ENCODE measurements around the gene SHB.

DNA sequence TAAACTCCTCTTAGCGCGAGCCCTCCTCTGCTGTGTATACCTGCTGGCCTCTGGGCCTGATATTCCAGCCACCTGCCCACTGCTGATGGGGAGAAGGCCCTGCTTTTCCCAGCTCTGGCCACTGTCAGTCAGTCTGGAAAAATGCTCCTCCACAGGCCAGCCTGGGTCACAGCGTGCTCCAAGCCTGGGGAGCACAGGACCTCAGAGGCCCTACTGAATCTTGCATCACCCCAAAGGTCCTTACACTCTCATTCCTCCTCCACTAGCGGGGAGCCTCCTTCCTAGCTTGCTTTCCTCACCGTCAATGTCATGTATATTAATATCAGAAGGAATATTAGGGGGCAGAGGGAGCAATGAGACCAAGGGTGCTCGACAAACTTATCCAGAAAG, 73.7 kb downstream of the SHB start:
- no peak for TF ChIP-seq POLR2A (IDR thresholded peaks at IDR 0.05)
- TF ChIP-seq, protein P1, sequence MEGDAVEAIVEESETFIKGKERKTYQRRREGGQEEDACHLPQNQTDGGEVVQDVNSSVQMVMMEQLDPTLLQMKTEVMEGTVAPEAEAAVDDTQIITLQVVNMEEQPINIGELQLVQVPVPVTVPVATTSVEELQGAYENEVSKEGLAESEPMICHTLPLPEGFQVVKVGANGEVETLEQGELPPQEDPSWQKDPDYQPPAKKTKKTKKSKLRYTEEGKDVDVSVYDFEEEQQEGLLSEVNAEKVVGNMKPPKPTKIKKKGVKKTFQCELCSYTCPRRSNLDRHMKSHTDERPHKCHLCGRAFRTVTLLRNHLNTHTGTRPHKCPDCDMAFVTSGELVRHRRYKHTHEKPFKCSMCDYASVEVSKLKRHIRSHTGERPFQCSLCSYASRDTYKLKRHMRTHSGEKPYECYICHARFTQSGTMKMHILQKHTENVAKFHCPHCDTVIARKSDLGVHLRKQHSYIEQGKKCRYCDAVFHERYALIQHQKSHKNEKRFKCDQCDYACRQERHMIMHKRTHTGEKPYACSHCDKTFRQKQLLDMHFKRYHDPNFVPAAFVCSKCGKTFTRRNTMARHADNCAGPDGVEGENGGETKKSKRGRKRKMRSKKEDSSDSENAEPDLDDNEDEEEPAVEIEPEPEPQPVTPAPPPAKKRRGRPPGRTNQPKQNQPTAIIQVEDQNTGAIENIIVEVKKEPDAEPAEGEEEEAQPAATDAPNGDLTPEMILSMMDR (IDR thresholded peaks at IDR 0.05): no peak
